ENCODE results near the gene CMTM1.
A peak's percentile ranks its signal among the peaks of the same experiment; 100 is the strongest.

CMTM1 gene

DNA sequence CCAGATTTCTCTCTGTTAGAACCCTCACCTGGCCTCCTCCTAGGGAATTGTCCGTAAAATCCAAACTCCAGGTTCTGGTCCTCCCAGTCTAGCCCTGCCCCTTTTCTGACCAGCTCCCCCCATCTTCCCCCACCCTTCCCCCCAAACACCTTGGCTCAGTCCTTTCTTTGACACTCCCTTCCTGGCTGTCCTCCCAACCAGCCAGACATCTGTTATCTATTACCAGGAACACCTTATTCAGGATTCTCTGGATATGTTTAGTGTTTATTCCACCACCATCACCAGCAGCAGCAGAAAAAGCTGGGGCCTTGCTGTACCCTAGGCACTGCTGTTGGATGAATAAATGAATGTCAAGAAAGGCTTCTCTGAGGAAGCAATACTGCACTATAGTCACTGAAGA lies 34.2 kb downstream of the CMTM1 start:
- H3K36me3 ChIP-seq (ENCODE audit: insufficient read depth, low read length): no peaks in the 10 kb centered on the region
- H3F3A ChIP-seq (ENCODE audit: low read depth): peaks cover 3% of the 10 kb centered on the region; the same call in 1 of the 2 replicates
- peaks cover 6% of the 10 kb centered on the region; the same call in 1 of the 2 replicates for H3K9me3 ChIP-seq (ENCODE audit: insufficient read depth, low read depth, low read length)
- TF ChIP-seq, protein P1, sequence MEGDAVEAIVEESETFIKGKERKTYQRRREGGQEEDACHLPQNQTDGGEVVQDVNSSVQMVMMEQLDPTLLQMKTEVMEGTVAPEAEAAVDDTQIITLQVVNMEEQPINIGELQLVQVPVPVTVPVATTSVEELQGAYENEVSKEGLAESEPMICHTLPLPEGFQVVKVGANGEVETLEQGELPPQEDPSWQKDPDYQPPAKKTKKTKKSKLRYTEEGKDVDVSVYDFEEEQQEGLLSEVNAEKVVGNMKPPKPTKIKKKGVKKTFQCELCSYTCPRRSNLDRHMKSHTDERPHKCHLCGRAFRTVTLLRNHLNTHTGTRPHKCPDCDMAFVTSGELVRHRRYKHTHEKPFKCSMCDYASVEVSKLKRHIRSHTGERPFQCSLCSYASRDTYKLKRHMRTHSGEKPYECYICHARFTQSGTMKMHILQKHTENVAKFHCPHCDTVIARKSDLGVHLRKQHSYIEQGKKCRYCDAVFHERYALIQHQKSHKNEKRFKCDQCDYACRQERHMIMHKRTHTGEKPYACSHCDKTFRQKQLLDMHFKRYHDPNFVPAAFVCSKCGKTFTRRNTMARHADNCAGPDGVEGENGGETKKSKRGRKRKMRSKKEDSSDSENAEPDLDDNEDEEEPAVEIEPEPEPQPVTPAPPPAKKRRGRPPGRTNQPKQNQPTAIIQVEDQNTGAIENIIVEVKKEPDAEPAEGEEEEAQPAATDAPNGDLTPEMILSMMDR (conservative IDR thresholded peaks at IDR 0.05; ENCODE audit: low read length): no peak
- peaks cover 8% of the 10 kb centered on the region for H3K79me2 ChIP-seq (ENCODE audit: insufficient read depth, low read length)
- H4K20me1 ChIP-seq (ENCODE audit: insufficient read depth, low read length, poor library complexity, severe bottlenecking): peaks cover 6% of the 10 kb centered on the region
- no peak overlapping the region for H3K4me3 ChIP-seq (ENCODE audit: low read length, poor library complexity, severe bottlenecking)
- H3K4me1 ChIP-seq (ENCODE audit: insufficient read depth, low read length, poor library complexity, severe bottlenecking): peaks cover 8% of the 10 kb centered on the region
- no peak overlapping the region for H3K9ac ChIP-seq (ENCODE audit: low read depth, low read length, poor library complexity, severe bottlenecking)
- H3K9me2 ChIP-seq (replicated peaks; ENCODE audit: low read depth, low read length): no peaks in the 10 kb centered on the region
- H3K27me3 ChIP-seq (ENCODE audit: insufficient read depth, low read length, poor library complexity, severe bottlenecking): peaks cover 6% of the 10 kb centered on the region
- no peak overlapping the region for H3K4me2 ChIP-seq (ENCODE audit: low read depth, low read length, poor library complexity, severe bottlenecking)
- no peak overlapping the region for H2AFZ ChIP-seq (ENCODE audit: low read length)

GRCh38 chr16:66601471-66601870 lies 35.2 kb downstream of the CMTM1 start:
- H3K4me3 ChIP-seq (ENCODE audit: low read length, poor library complexity, severe bottlenecking): no peak overlapping the region

GRCh38 chr16:66603537-66604375 lies 37.5 kb downstream of the CMTM1 start:
- no peaks in the 10 kb centered on the region; the same call in 1 of the 2 replicates for H3K36me3 ChIP-seq (ENCODE audit: insufficient read depth, low read length)
- H2AFZ ChIP-seq (ENCODE audit: low read length): peak overlapping the region; percentile 87
- peaks cover 38% of the 10 kb centered on the region for H4K20me1 ChIP-seq (ENCODE audit: insufficient read depth, low read length, poor library complexity, severe bottlenecking)
- peaks cover 6% of the 10 kb centered on the region for H3K27me3 ChIP-seq (ENCODE audit: insufficient read depth, low read length, poor library complexity, severe bottlenecking)
- H3K9ac ChIP-seq (ENCODE audit: low read depth, low read length, poor library complexity, severe bottlenecking): peak overlapping the region; percentile 93
- TF ChIP-seq EZH2phosphoT487 (IDR thresholded peaks at IDR 0.05; ENCODE audit: borderline replicate concordance): no peak
- TF ChIP-seq, protein P1 (conservative IDR thresholded peaks at IDR 0.05; ENCODE audit: low read length): no peak
- H3K4me2 ChIP-seq (ENCODE audit: low read depth, low read length, poor library complexity, severe bottlenecking): peak overlapping the region; percentile 81
- H3K4me1 ChIP-seq (ENCODE audit: insufficient read depth, low read length, poor library complexity, severe bottlenecking): peaks cover 36% of the 10 kb centered on the region
- peaks cover 3% of the 10 kb centered on the region; the same call in 1 of the 2 replicates for H3F3A ChIP-seq (ENCODE audit: low read depth)
- H3K9me2 ChIP-seq (replicated peaks; ENCODE audit: low read depth, low read length): no peaks in the 10 kb centered on the region
- peaks cover 6% of the 10 kb centered on the region; the same call in 1 of the 2 replicates for H3K9me3 ChIP-seq (ENCODE audit: insufficient read depth, low read depth, low read length)
- peaks cover 37% of the 10 kb centered on the region for H3K79me2 ChIP-seq (ENCODE audit: insufficient read depth, low read length)
- peak overlapping the region; percentile 89 for H3K4me3 ChIP-seq (ENCODE audit: low read length, poor library complexity, severe bottlenecking)

More at GRCh38 chr16:66601471-66601870, 35.2 kb downstream of the CMTM1 start:
- Histone ChIP-seq H3K4me1 (ENCODE audit: insufficient read depth, low read length, poor library complexity, severe bottlenecking) (peaks cover 17% of the 10 kb centered on the region), H3K79me2 (ENCODE audit: insufficient read depth, low read length) (peaks cover 18% of the 10 kb centered on the region), H3K9ac (ENCODE audit: low read depth, low read length, poor library complexity, severe bottlenecking) (no peak overlapping the region), H3K36me3 (ENCODE audit: insufficient read depth, low read length) (no peaks in the 10 kb centered on the region), H3K27me3 (ENCODE audit: insufficient read depth, low read length, poor library complexity, severe bottlenecking) (peaks cover 6% of the 10 kb centered on the region), H4K20me1 (ENCODE audit: insufficient read depth, low read length, poor library complexity, severe bottlenecking) (peaks cover 16% of the 10 kb centered on the region), H2AFZ (ENCODE audit: low read length) (no peak overlapping the region), H3K9me2 (replicated peaks; ENCODE audit: low read depth, low read length) (no peaks in the 10 kb centered on the region), H3K4me2 (ENCODE audit: low read depth, low read length, poor library complexity, severe bottlenecking) (no peak overlapping the region), H3K9me3 (ENCODE audit: insufficient read depth, low read depth, low read length) (peaks cover 6% of the 10 kb centered on the region; the same call in 1 of the 2 replicates), H3F3A (ENCODE audit: low read depth) (peaks cover 3% of the 10 kb centered on the region; the same call in 1 of the 2 replicates)
- TF ChIP-seq, protein P1 (conservative IDR thresholded peaks at IDR 0.05; ENCODE audit: low read length): no peak
- no peak for TF ChIP-seq EZH2phosphoT487 (IDR thresholded peaks at IDR 0.05; ENCODE audit: borderline replicate concordance)
